ENCODE measurements around the gene SLC13A5.
"Not testable (repeated sequence)": the region's sequence is repeated elsewhere in the genome, so short reads cannot be mapped to it uniquely, and the experiment has no call there.

SLC13A5 gene

DNA sequence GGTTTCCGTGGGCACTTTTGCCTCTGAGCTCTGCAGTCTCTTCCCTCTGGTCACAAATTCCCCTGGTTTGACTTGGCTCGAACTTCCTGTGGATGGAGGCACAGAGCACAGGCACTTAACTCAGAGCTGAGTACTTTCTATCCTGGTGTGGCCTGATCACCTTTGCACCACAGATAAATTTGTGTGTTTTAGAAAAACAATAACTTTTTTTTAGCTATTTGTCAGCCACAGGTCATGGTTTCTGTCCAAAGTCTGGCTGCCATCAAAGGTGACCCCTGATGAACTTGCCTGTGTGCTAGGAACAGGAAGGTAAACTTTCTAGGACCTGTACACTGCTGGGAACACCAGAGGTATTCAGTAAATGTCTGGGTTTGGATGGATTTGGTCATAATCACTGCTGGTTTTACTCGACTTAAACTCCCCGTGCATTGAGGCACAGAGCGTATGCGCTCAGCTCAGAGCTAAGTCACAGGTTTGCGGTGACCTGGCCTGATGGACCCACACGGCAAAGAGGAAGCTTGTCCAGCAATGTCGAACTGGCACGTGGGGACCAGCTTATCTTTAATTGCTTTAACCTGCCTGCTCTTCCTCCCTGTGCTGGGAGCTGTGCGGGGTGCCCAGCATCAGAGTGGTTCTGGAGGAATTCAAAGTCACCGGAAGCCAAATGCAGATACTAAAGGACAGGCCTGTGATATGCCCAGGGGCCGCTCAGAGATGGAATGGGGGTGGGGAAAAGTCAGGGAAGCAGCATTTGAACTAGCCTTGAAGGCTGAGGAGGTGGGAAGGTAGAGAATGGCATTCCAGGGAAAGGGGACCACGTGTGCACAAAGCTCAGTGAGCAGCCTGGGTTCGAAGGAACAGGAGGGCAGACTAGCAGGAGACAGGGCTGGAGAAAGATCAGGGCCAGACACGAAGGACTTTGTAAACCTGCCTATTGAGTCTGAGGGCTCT lies 12.9 kb downstream of the SLC13A5 start:
- TF ChIP-seq, protein P1, sequence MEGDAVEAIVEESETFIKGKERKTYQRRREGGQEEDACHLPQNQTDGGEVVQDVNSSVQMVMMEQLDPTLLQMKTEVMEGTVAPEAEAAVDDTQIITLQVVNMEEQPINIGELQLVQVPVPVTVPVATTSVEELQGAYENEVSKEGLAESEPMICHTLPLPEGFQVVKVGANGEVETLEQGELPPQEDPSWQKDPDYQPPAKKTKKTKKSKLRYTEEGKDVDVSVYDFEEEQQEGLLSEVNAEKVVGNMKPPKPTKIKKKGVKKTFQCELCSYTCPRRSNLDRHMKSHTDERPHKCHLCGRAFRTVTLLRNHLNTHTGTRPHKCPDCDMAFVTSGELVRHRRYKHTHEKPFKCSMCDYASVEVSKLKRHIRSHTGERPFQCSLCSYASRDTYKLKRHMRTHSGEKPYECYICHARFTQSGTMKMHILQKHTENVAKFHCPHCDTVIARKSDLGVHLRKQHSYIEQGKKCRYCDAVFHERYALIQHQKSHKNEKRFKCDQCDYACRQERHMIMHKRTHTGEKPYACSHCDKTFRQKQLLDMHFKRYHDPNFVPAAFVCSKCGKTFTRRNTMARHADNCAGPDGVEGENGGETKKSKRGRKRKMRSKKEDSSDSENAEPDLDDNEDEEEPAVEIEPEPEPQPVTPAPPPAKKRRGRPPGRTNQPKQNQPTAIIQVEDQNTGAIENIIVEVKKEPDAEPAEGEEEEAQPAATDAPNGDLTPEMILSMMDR (IDR thresholded peaks at IDR 0.05; ENCODE audit: low read depth, low read length, missing control alignments), result no peak
- Histone ChIP-seq H3K27ac (no peak overlapping the region), H3K36me3 (replicated peaks) (no peaks in the 10 kb centered on the region), H3K4me3 (ENCODE audit: low read depth, low read length) (no peak overlapping the region), H3K27me3 (replicated peaks) (no peaks in the 10 kb centered on the region)
- DNase-seq, result no peak
- in situ Hi-C loops (cut with HindIII; ENCODE audit: low pct_ligation_motif_present, low sequenced_read_pairs), result no loop called here

DNA sequence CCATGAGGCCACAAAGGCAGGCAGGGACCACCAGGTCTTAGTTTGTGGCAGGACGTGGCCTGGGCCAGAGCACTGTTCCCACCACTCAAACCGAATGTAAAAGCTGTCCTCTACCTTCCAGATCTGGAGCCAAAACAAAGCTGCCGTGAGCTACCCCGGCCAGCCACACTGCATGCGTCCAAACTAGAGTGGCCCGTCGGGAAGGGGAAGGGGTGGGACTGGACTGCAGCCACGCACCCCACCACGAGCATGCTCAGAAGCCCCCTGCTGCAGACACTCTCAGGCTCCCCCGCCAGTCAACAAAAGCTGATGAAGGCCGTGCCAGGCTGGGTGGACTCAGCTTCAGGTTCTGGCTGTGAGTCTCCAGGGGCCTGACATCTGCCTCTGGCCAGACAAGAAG lies 15.2 kb downstream of the SLC13A5 start:
- Histone ChIP-seq H3K4me3 (ENCODE audit: low read depth, low read length) (no peak overlapping the region), H3K27ac (no peak overlapping the region), H3K36me3 (replicated peaks) (no peaks in the 10 kb centered on the region), H3K27me3 (replicated peaks) (no peaks in the 10 kb centered on the region)
- TF ChIP-seq, protein P1 (IDR thresholded peaks at IDR 0.05; ENCODE audit: low read depth, low read length, missing control alignments), result no peak
- DNase-seq, result no peak
- in situ Hi-C loops (cut with HindIII; ENCODE audit: low pct_ligation_motif_present, low sequenced_read_pairs), result no loop called here

DNA sequence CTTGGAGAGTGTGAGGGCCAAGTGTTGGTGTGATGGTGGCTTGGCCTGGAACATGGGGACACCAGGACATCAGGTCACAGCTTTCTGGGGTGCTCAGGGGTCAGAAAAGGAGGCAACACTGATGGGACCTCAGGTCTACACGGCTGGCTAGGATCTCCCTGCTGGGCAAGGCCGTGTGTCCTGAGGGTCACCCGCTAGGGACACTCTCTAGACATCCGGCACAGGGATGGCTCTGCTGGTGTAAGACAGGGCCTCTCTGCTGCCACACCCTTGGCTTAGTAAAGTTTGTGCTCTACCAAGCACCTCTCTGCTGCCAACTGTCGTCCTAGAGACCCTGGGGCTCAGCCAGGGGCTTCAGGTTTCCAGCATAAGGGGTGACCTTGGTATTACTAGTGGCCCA lies 16.3 kb downstream of the SLC13A5 start:
- TF ChIP-seq, protein P1 (IDR thresholded peaks at IDR 0.05; ENCODE audit: low read depth, low read length, missing control alignments), result no peak
- DNase-seq, result no peak
- no peak overlapping the region for H3K27ac ChIP-seq
- H3K36me3 ChIP-seq (replicated peaks), result no peaks in the 10 kb centered on the region
- no peaks in the 10 kb centered on the region for H3K27me3 ChIP-seq (replicated peaks)
- in situ Hi-C loops (cut with HindIII; ENCODE audit: low pct_ligation_motif_present, low sequenced_read_pairs), result no loop called here
- no peak overlapping the region for H3K4me3 ChIP-seq (ENCODE audit: low read depth, low read length)

DNA sequence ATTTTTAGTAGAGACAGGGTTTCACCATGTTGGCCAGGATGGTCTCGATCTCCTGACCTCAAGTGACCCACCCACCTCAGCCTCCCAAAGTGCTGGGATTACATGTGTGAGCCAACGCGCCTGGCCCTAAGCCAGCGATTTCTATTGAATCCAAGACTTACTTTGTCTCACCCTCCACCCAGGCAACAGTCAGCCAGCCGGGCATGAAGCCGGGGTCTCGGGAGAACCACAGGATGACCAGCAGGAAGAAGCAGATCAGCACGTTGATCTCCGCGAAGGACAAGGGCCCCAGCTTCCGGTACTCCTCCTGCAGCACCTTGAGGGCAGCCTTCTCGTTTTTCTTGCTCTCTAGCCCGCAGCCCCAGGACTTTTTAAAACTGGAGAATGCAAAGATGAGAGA lies 17.6 kb downstream of the SLC13A5 start:
- no peak for DNase-seq
- H3K27me3 ChIP-seq (replicated peaks), result no peaks in the 10 kb centered on the region
- no peaks in the 10 kb centered on the region for H3K36me3 ChIP-seq (replicated peaks)
- TF ChIP-seq, protein P1 (IDR thresholded peaks at IDR 0.05; ENCODE audit: low read depth, low read length, missing control alignments), result no peak
- in situ Hi-C loops (cut with HindIII; ENCODE audit: low pct_ligation_motif_present, low sequenced_read_pairs), result no loop called here
- no peak overlapping the region for H3K4me3 ChIP-seq (ENCODE audit: low read depth, low read length)
- H3K27ac ChIP-seq, result no peak overlapping the region

DNA sequence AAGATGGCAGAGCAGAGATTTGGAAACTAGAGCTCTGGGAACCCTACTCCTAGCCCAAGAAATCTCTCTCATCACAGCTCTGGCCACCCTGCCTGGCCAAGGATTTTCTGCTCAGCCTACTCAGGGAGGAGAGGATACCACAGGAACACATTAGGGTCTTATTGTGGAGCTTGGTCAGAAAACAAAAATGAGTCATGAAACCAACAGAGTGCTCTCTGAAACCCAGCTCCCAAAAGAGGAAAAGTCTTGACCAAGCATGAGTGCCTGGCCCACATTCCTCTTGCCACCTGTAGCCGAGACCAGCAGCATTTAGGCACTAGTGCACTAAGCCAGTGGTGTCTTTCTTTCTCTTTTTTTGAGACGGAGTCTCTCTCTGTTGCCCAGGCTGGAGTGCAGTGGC lies 18.1 kb downstream of the SLC13A5 start:
- Histone ChIP-seq H3K36me3 (replicated peaks) (no peaks in the 10 kb centered on the region), H3K27ac (no peak overlapping the region), H3K4me3 (ENCODE audit: low read depth, low read length) (no peak overlapping the region), H3K27me3 (replicated peaks) (no peaks in the 10 kb centered on the region)
- no peak for DNase-seq
- TF ChIP-seq, protein P1 (IDR thresholded peaks at IDR 0.05; ENCODE audit: low read depth, low read length, missing control alignments), result no peak
- in situ Hi-C loops (cut with HindIII; ENCODE audit: low pct_ligation_motif_present, low sequenced_read_pairs), result no loop called here

DNA sequence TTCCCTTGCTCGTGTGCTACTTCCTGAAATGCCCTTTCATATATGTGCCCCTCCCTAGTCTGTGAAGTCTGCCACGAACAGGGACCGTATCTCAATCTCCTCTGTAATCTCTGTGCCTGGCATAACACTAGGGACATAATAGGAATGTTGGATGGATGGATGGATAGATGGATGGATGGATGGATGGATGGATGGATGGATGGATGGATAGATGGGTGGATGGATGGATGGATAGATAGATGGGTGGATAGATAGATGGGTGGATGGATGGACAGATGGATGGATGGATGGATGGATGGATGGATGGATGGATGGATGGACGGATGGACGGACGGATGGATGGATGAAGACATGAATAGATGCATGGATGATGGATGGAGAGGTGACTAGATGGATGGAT lies 21.2 kb downstream of the SLC13A5 start:
- H3K4me3 ChIP-seq (ENCODE audit: low read depth, low read length); H3K27me3 ChIP-seq (replicated peaks); in situ Hi-C loops (cut with HindIII; ENCODE audit: low pct_ligation_motif_present, low sequenced_read_pairs); H3K27ac ChIP-seq; DNase-seq; H3K36me3 ChIP-seq (replicated peaks): not testable (repeated sequence)
